K562 (cell line): ENCODE data around the gene TP73.

Experiments
- CTCF ChIP-seq, 3 experiments: IDR thresholded peaks in 2 of 3; conservative IDR thresholded peaks in 1 of 3; 2 replicates each; pipeline ENCODE4 v1.5.1; 2011 to 2012; ENCODE audit warnings: low read length in 3 of 3, mild to moderate bottlenecking in 3 of 3, control low read depth in 2 of 3, improper control_type of control experiment in 1 of 3, inconsistent platforms in 1 of 3, low read depth in 1 of 3, mixed read lengths in 1 of 3, moderate library complexity in 1 of 3; ENCODE audit not compliant: insufficient read depth in 2 of 3
- NFE2L1 ChIP-seq: fragments of 450-650 bp; IDR thresholded peaks from 2 replicates; pipeline ENCODE4 v1.6.1; 2016; ENCODE audit warnings: missing genetic modification characterization, low read depth, mild to moderate bottlenecking, missing compliant biosample characterization, moderate library complexity, borderline replicate concordance
- POLR2AphosphoS5 ChIP-seq: IDR thresholded peaks from 2 replicates; pipeline ENCODE4 v1.6.1; 2011; ENCODE audit warnings: mild to moderate bottlenecking, low read depth, low read length, moderate library complexity; ENCODE audit not compliant: control insufficient read depth, insufficient read depth
- ZNF316 ChIP-seq: fragments of 450-650 bp; IDR thresholded peaks from 2 replicates; pipeline ENCODE4 v1.6.1; 2016
- TF ChIP-seq, protein P1 (sequence below): sonication (generic); formaldehyde crosslinking; IDR thresholded peaks from 2 replicates; pipeline ENCODE4 v1.8.1; 2023; ENCODE audit warnings: mild to moderate bottlenecking, missing genetic modification reagents

- no peak for TF ChIP-seq ZNF316
- TF ChIP-seq CTCF (IDR thresholded peaks at IDR 0.05 in 2 of 3, conservative IDR thresholded peaks at IDR 0.05 in 1 of 3; ENCODE audit: insufficient read depth in 2 of 3, low read depth in 1 of 3, low read length in 3 of 3): no peak
- TF ChIP-seq POLR2AphosphoS5: no peak
- TF ChIP-seq NFE2L1 (tag): no peak
- TF ChIP-seq, protein P1, sequence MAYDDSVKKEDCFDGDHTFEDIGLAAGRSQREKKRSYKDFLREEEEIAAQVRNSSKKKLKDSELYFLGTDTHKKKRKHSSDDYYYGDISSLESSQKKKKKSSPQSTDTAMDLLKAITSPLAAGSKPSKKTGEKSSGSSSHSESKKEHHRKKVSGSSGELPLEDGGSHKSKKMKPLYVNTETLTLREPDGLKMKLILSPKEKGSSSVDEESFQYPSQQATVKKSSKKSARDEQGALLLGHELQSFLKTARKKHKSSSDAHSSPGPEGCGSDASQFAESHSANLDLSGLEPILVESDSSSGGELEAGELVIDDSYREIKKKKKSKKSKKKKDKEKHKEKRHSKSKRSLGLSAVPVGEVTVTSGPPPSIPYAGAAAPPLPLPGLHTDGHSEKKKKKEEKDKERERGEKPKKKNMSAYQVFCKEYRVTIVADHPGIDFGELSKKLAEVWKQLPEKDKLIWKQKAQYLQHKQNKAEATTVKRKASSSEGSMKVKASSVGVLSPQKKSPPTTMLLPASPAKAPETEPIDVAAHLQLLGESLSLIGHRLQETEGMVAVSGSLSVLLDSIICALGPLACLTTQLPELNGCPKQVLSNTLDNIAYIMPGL (CRISPR knock-in tag): no peak
Measured at GRCh38 chr1:3740752-3741151, 88.4 kb downstream of the TP73 start.
